SK-N-SH (cell line): ENCODE data around the gene EIF2D.

Experiments
- CTCF ChIP-seq: fragments of 200-600 bp; sonication (generic); IDR thresholded peaks from 2 replicates; pipeline ENCODE4 v1.6.1; 2017; ENCODE audit warnings: antibody characterized with exemption, mild to moderate bottlenecking, moderate library complexity
- FOXM1 ChIP-seq: IDR thresholded peaks from 2 replicates; pipeline ENCODE4 v1.4.0; 2012; ENCODE audit warnings: low read depth, mild to moderate bottlenecking
- GABPA ChIP-seq: IDR thresholded peaks from 2 replicates; pipeline ENCODE4 v1.4.0; 2012; ENCODE audit warnings: low read depth, mild to moderate bottlenecking
- GATA2 ChIP-seq: sonication (generic); formaldehyde crosslinking; IDR thresholded peaks from 2 replicates; pipeline ENCODE4 v1.5.0; 2020; ENCODE audit warnings: mild to moderate bottlenecking, missing genetic modification reagents
- JUND ChIP-seq: IDR thresholded peaks from 2 replicates; pipeline ENCODE4 v1.4.0; 2012
- POLR2AphosphoS5 ChIP-seq: IDR thresholded peaks from 2 replicates; pipeline ENCODE4 v1.6.1; 2012; ENCODE audit warnings: low read depth, low read length
- RAD21 ChIP-seq: IDR thresholded peaks from 2 replicates; pipeline ENCODE4 v1.6.1; 2012; ENCODE audit warnings: mild to moderate bottlenecking, low read length
- SMC3 ChIP-seq: IDR thresholded peaks from 2 replicates; pipeline ENCODE4 v1.6.1; 2012; ENCODE audit warnings: low read depth, low read length, improper control_type of control experiment
- TAF1 ChIP-seq: IDR thresholded peaks from 2 replicates; pipeline ENCODE4 v1.6.1; 2012; ENCODE audit warnings: low read depth, mild to moderate bottlenecking, low read length, moderate library complexity, borderline replicate concordance
- TEAD4 ChIP-seq: IDR thresholded peaks from 2 replicates; pipeline ENCODE4 v1.4.0; 2012; ENCODE audit warnings: mild to moderate bottlenecking, borderline replicate concordance; ENCODE audit not compliant: insufficient read depth
- USF2 ChIP-seq: fragments of 150-350 bp; IDR thresholded peaks from 2 replicates; pipeline ENCODE4 v1.6.1; 2017; ENCODE audit warnings: antibody characterized with exemption, low read length, low read depth, borderline replicate concordance
- YY1 ChIP-seq: IDR thresholded peaks from 2 replicates; pipeline ENCODE4 v1.4.0; 2012; ENCODE audit warnings: low read depth, mild to moderate bottlenecking
- TF ChIP-seq, protein P1 (sequence below): IDR thresholded peaks from 2 replicates; pipeline ENCODE4 v1.4.0; 2012; ENCODE audit warnings: low read depth
- TF ChIP-seq, protein P2 (sequence below): IDR thresholded peaks from 2 replicates; pipeline ENCODE4 v1.4.0; 2012; ENCODE audit warnings: low read depth, borderline replicate concordance

DNA sequence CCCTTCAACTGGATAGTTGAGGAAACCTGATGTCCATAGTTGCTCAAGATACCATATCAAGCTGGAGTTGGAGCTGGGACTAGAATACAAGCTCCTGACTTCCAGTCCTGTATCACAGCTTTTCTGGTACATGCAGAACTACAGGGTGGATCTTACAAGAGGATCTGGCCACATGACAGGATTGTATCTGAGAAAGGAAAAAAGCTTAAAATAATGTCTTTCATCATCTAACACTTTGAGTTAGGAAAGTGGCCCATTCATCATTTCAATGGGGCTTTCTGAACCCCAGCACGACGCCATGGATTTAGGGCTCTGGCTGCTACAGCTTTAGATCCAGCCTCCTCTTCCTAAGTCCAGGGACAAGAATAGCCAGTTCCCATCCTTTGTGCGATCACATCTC is 58.1 kb downstream of the EIF2D start:
- TF ChIP-seq, protein P1, sequence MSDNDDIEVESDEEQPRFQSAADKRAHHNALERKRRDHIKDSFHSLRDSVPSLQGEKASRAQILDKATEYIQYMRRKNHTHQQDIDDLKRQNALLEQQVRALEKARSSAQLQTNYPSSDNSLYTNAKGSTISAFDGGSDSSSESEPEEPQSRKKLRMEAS, result no peak
- TF ChIP-seq JUND (no peak), YY1 (no peak), CTCF (no peak), POLR2AphosphoS5 (no peak), FOXM1 (no peak), USF2 (no peak), TEAD4 (no peak), RAD21 (no peak), GABPA (no peak), SMC3 (no peak), TAF1 (no peak), GATA2 (CRISPR knock-in tag) (no peak)
- TF ChIP-seq, protein P2, sequence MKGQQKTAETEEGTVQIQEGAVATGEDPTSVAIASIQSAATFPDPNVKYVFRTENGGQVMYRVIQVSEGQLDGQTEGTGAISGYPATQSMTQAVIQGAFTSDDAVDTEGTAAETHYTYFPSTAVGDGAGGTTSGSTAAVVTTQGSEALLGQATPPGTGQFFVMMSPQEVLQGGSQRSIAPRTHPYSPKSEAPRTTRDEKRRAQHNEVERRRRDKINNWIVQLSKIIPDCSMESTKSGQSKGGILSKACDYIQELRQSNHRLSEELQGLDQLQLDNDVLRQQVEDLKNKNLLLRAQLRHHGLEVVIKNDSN, result no peak
